Fibroblast of skin of left quadriceps (primary cell): ENCODE results near the gene ZNHIT1.
"Not testable (repeated sequence)": the region's sequence is repeated elsewhere in the genome, so short reads cannot be mapped to it uniquely, and the experiment has no call there.

ENCODE experiments used
- DNase-seq, 2 experiments: peaks; one replicate each; pipeline ENCODE4 v3.0.0-alpha.2; 2013; ENCODE audit warnings: low read depth in 2 of 2

The ZNHIT1 gene

GRCh38 chr7:101186844-101187428 is 31.0 kb upstream of the ZNHIT1 start:
- no peak for DNase-seq

DNA sequence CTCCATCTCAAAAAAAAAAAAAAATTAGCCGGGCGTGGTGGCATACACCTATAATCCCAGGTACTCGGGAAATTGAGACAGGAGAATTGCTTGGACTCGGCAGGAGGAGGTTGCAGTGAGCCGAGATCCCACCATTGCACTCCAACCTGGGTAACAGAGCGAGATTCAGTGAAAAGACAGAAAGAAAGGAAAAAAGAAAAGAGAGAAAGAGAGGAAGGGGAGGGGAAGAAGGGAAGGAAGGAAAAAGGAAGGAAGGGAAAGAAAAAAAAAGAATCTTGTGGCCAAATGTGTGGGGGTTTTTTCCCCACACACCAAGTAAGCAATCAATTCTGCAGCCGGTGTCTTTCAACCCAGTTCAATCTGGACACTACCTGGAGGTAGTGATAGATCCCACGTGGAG is 28.9 kb upstream of the ZNHIT1 start:
- DNase-seq = no peak

GRCh38 chr7:101195884-101196283 is 22.1 kb upstream of the ZNHIT1 start:
- DNase-seq = no peak

- no peak for DNase-seq
Observed at GRCh38 chr7:101197991-101198390, 20.0 kb upstream of the ZNHIT1 start.

DNA sequence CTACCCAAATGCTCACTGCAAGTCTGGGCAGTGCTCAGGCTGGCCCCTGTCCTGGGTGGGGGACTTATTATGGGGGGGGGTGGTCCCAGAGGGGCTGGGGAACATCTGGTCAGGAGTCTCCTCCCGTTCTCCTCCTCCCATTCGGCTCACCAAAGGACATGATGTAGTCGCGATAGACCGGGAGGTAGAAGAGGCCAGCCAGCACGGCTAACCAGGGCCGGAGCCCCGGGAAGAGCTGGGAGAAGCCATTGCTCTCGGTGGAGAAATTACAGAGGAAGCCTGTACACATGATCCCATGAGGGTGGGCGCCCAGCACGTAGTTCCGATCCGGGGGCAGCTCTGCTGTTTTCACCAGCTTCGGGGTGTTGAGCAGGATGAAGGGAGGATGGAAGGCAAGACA is 19.5 kb upstream of the ZNHIT1 start:
- DNase-seq = no peak

GRCh38 chr7:101199522-101199921 is 18.4 kb upstream of the ZNHIT1 start:
- not testable (repeated sequence) for DNase-seq

GRCh38 chr7:101200504-101200861 is 17.5 kb upstream of the ZNHIT1 start:
- no peak for DNase-seq

- DNase-seq = no peak
Observed at GRCh38 chr7:101200862-101201599, 16.9 kb upstream of the ZNHIT1 start, which contains the start of gene MOGAT3. MOGAT3 (minus strand) TSS chr7:101201036; CDS start chr7:101200854, 182 bp downstream.

GRCh38 chr7:101201695-101202602 is 16.0 kb upstream of the ZNHIT1 start:
- DNase-seq = no peak

- no peak for DNase-seq
Observed at GRCh38 chr7:101202603-101202918, 15.4 kb upstream of the ZNHIT1 start.

DNA sequence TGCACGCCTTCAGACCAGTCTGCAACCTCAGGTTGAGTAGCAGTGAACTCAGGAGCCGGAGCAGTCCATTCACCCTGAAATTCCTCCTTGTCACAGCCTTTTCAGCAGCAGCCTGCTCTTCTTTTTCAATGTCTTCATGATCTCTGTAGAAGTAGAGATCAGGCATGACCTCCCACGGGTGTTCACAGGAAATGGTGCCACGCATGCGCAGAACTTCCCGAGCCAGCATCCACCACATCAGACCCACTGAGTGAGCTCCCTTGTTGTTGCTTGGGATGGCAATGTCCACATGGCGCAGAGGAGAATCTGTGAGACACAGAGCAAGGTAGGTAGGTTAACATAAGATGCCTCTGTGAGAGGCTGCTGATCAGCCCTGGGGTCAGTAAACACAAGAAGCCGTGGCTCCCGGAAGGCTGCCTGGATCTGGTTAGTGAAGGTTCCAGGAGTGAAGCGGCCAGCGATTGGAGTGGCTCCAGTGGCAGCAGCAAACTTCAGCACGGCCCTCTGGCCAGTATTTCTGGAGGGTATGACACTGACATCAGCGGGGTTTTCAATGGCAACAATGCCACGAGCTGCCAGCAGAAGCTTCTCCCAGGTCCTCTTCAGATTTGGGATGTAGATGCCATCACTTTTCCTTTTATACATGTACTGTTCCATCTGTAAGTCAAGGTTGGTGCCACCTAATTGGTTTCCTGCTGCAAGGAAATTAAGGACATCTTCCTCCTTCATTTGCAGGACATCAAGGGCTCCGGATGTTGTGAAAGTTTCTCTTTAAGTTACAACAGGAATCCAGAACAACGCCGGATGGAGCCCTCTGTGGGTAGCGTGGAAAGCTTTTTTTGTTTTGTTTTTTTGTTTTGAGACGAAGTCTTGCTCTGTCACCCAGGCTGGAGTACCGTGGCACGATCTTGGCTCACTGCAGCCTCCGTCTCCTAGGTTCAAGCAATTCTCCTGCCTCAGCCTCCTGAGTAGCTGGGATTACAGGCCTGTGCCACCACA is 13.9 kb upstream of the ZNHIT1 start:
- not testable (repeated sequence) for DNase-seq

- DNase-seq = no peak
Observed at GRCh38 chr7:101205901-101206664, 11.9 kb upstream of the ZNHIT1 start.

- DNase-seq = no peak
Observed at GRCh38 chr7:101206665-101207042, 11.3 kb upstream of the ZNHIT1 start.

GRCh38 chr7:101207459-101207858 is 10.5 kb upstream of the ZNHIT1 start:
- DNase-seq = no peak

GRCh38 chr7:101208794-101209193 is 9.2 kb upstream of the ZNHIT1 start:
- no peak for DNase-seq

GRCh38 chr7:101210143-101210542 is 7.8 kb upstream of the ZNHIT1 start:
- no peak for DNase-seq

DNA sequence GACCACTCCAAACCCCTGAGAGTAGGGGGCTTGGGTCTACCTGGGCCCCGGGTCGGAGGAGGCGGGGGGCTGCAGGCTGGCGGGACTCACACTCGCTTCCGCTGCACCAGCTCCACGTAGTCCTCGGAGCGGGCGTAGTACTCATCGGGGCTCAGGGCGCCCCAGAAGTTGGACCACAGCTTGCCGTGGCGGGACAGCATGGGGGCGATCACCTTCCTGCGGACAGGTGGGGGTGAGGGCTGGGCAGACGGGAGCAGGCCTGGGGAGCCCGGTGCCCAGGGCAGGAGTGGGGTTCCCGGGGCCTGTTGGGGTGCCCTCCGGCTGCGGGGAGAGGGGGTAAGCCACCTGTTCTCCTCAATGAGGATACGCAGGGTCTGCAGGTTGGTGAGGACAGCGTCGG is 6.5 kb upstream of the ZNHIT1 start:
- DNase-seq = no peak

GRCh38 chr7:101212014-101212413 is 6.0 kb upstream of the ZNHIT1 start:
- DNase-seq = no peak

- no peak for DNase-seq
Observed at GRCh38 chr7:101216001-101216859, 1.7 kb upstream of the ZNHIT1 start.

DNA sequence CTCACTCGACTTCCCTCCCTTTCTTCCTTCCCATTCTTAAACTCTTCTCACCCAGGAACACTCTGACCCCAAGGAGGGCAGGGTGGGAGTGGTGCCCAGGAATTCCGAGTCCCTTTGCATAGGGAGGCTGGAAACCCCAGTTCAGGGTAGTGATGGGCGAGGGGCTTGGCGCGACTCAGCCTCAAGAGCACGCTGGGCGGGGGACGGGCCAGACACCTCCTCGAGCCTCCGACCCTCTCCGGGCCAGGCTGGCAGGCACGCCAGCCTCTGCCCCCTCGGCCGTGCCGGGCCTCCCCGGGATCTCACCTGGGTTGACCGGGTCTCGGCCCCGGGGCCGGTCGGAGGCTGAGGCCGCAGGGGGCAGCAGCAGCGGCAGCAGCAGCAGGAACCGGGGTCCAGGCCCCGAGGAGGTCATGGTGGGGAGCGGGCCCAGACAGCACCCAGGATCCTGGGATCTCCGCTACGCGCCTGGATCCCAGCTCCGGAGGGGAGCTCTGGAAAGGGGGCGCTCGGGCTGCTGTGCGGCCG is 1.0 kb upstream of the ZNHIT1 start:
- no peak for DNase-seq
